HG03521 (cell line): ENCODE results near the gene CDC14B.
"Not testable (repeated sequence)": the region's sequence is repeated elsewhere in the genome, so short reads cannot be mapped to it uniquely, and the experiment has no call there.

Source experiments
- ATAC-seq: cut with Tn5 transposase; IDR thresholded peaks from one replicate; pipeline ENCODE4 v1.9.1; 2021; ENCODE audit warnings: mild to moderate bottlenecking, moderate library complexity; ENCODE audit not compliant: unreplicated experiment

The CDC14B gene

DNA sequence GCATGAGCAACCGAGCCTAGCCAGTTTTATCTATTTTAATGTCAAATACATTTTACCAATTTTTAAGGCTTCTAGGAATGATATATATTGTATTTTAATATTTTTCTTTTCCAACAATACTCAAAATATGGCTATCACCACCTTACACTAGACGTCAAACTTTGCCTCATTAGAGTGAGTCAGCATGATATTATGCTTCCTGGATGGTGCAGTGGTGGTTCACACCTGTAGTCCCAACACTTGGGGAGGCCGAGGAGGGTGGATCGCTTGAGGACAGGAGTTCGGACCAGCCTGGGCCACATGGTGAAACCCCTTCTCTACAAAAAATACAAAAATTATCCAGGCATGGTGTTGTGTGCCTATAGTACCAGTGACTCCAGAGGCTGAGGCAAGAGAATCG is 7.3 kb upstream of the CDC14B start:
- ATAC-seq: no peak

DNA sequence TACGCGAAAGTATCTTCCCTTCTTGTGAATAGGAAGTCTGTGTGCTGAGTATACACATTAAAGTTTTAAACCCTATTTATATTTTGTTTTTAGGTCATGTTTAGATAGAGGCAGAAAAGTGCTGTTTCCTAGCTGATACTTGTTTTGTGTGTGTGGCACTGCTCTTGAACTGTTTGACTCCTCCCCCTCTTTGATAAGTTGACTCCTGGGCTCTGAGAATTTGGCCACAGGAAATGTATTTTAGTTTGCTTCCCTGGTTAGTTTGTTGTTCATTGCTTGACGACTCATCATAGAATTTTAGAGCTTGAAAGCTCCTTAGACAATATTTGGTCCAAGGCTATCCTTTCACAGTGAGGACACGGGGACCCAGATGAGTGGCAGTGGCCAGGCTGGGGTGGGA is 2.0 kb upstream of the CDC14B start:
- ATAC-seq: no peak

DNA sequence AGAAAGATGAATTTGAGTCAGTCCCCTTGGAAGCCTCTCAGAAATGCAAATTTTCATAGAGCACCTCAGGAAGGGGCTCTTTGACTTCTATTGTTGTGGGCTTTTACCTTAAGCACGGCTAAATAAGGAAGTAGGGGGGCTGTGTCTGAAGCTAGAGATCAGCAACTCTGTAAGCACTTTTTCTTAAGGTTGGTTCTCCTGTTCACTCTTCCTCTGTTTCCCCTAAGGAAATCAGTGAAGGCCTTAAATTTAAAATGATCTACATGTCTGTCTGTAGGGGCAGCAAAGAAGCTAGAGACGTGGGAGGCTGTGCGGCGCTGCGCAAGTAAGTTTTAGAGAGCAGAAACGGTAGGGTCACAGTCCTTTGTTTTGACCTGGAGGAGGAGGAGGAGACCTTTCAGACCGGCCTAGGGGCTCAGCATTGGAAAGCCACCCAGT is 1.2 kb upstream of the CDC14B start:
- no peak for ATAC-seq

DNA sequence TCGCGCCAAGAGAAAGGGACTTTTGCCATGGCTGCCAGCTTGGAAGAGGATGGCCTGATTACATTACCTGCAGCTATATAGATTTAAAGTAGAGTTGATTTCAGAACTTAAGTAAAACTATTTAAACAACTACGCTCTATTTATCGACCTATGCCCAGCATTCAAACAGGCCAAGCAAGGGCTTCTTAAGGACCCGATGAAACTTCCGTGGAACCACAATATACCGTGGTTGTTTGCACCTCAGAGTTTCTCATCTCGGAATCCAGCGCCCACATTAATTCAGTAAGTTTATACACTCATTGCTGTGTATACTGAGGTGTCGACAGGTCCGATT is 505 bp upstream of the CDC14B start:
- ATAC-seq: no peak

DNA sequence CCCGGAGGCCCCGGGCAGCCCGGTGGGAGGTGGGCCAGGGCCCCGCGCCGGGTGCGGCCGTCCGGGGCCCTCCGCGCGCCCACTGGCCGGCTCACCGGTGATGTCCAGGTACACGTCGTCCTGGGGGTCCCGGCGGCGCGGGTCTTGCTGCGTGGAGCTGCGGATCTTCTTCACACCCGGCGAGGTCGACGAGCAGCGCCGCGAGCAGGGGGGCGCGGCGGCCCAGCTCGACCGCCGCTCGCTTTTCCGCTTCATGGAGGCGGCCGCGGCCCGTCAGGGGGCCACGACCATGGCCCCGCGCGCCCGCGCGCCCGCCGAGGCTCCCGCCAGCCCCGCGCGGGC is 548 bp downstream of the CDC14B start:
- no peak for ATAC-seq

DNA sequence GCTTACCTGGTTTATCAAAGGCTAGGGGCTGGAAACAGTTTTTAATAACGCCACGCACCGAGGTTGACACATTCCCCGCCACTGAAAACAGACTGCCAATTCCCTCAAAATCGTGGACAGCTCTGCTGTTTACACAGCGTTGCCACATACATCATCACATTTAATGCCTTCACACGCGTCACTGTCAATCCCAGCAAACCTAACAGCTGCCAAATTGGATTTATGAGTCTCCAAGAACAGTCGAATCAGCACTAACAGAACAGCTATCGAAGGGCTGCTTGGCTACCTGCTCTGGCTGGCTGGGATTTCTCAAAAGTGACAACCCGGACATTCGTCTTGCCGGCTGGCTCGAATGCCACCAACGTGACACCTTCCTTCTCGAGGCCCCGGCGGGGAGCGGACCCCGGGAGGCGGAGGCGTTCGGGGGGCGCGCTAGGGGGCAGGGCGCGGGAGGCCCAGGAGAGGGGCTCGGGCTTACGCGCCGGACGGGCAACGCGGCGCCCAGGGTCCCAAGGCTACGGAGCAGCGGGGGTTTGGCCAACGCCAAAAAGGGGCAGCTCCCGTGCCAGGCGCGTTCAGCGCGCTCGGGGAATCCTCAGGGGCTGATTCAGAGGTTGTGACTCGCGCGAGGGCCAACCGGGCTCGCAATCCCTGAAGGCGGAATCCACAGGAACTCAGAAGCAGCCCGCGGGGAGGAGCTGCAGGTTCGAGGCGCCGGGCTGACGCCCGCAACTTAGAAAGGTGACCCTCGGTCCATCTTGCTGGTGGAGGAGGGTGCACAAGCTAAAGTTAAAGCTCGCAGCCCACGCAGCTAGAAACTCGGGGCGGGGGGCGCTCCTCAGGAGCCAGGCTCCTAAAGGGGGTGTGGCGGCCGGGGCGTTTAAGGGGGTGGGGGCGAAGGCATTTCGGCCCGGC is 1.2 kb downstream of the CDC14B start:
- ATAC-seq: no peak

DNA sequence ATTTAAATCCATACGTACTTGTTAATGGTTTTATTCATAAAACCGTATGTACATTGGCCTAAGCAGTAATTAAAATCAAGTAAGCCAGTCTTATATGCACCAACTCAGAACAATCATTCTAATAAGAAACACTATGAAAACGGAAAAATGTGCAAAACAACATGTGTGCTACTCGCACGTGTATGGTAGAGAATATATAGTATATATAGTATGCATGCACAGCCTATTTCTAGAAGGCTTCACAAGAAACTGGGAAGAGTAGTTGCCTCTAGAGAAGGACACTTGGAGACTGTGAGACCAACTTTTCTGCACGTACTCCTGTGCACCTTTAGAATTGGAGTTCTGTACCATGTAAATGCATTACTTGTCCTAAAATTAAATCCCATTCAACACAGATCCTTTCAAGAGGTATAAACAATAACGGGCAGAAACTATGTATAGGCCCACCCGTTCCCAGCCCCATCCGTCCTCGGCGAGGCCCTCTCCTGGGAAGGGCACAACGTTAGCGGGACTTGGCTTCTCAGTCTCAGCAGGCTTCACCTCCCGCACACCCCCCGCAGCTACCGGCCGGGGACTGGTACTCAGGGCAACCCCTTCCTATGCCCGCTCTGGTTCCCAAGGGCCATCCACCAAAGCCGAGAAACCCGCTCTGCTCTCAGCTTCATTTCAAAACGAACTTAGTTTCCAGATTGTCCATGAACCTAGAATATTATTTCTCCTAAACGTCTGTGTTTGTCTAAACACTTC is 2.0 kb downstream of the CDC14B start:
- ATAC-seq: no peak

DNA sequence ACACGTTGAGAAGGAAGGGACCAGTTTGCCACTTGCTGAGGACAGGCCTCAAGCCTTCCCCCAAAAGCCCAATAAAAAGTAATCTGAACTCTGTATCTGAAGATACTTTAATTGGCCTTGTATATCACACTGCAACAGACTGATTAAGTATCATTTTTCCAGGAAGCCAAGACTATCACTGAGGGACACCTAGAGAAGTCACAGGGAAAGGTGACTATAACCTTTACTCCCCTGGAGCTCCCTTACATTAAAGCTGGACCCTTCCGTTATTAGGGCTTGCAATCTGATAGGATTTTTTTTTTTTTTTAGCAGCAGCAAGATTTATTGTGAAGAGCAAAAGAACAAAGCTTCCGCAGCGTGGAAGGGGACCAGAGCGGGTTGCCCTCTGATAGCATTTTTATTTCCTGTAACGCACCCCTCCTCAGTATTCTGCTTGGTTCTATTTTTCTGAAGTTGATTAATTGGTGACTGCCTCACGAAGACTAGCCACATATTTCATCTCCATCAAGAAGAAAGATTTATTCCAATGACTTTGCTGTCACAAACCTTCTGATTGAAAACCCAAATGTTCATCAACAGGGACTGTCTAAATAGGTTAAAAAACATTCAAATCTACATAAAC is 2.7 kb downstream of the CDC14B start:
- no peak for ATAC-seq

DNA sequence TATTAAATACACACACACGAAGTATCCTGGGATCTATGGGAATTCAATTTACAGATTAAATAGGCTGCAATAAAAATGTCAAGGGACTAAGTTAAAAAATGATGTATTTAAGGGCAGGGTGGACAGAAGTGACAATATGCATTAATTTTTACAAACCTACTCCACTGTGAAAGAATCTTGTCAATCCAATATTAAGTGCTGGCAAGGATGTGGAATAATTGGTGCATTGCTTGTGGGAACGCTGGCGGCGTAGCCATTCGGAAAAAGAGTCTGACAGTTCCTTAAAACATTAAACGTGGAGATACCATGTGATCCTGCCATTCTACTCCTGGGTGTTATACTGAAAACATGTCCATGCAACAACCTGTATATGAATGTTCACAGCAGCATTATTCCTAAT is 4.2 kb downstream of the CDC14B start:
- ATAC-seq: no peak

DNA sequence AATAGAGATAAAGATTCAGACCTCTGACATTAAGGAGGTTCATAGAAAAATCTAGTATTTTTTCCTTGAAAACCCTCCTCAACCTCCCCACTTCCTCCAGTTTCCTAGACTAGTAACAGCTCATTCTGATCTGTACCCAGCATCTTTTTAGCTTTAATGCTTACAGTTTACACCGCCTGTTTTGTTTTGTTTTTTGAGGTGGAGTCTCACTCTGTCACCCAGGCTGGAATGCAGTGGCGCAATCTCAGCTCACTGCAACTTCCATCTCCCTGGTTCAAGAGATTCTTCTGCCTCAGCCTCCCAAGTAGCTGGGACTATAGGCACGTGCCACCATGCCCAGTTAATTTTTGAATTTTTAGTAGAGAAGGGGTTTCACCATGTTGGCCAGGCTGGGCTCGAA is 5.0 kb downstream of the CDC14B start:
- ATAC-seq: not testable (repeated sequence)

DNA sequence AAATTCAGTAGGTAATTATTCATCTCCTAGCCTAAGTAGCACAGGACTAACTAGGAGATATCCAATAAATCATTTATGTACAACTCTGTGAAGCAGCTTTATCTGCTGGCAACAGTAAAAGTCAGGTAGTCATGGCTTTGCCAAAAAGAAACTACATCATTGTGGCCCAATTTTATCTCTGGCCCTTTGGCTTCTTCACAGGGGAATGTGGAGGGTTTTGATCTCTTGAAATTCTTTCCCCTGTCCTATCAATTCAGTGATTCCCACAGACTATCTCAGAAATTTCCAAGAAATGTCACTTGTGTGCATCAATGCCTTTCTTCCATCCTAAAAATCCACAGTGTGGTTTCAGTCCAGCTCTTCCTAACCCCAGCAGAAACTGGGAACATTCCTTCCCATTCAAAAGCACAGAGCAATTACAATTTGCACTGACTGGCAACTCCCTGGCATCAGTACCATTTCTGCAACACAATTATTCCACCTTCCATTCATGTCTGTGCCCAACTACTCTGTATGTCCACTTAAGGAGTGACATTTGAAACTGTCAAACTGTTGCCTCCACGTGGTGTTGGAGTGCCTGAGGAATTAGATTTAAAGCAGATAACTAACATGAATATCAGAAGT is 6.6 kb downstream of the CDC14B start:
- ATAC-seq: no peak

DNA sequence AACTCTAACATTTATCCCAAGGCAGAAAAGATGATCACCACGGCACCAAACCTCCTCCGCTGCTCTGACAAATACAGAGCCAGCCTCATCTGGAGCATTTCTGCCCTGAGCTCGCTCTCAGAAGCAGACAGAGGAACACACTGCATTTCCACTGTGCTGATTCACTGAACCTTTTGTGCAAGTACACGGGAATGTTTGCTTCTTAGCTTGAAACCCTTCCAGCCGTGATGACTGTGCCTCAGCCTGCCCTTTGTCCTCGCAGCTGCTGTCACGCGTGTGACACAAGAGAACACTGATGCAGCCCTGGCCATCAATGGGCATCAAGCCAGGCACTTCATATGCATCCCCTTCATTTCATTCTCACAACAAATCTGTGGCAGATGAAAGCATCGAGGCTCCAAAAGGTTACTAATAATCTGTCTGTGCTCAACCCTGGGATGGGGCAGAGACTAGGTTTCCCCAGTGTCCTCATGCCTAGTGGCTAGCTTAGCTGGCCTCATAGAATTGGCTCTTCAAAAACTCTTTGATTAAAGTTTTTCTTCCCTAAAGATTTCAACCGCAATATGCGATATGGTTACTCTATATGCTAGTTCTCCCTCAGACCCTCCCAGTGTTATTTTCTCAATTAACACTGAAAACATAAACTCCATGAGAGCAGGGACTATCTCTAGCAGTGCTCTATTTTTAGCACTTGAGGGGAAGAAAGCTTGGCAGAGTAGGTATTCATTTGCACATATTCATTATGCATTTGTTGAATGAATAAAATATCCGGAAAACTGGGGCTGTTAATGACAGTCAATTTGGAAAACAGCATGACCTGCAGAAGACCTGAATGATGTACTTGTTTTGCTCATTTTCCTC is 7.3 kb downstream of the CDC14B start:
- ATAC-seq: no peak

DNA sequence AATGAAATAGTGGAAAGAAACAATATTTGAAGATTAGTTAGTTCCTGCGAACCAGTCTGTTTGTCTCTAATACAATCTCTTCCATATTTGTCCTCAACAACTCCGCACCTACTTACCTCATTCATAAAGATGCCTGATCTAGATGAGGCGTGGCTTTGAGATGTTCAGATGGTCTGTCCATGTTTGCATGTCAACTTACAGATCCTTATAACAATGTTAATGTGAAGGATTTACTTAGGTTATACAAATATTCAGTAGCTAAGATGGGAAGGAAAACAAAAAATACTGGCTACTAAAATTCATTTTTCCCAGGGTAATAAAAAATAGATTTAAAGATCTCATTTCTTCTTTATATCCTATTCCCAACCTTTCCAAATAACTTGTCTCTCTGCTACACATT is 8.3 kb downstream of the CDC14B start:
- ATAC-seq: no peak

DNA sequence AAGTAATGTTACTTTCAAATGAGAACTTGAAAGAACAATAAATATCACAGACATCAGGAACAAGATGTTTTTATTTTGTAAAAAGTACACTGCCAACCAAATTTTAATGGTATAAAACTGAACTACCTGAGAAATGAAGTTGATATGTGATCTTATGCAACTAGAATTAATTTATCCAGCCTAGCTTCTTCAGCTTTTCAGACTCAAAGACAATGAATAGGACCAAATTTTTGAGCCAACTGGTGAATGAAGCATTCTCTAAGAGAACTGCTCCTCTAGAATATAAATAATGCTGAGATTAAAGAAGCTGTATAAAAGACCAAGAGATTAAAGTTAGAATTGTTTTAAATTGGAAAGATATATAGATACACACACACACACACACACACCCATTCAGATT is 9.9 kb downstream of the CDC14B start:
- no peak for ATAC-seq

DNA sequence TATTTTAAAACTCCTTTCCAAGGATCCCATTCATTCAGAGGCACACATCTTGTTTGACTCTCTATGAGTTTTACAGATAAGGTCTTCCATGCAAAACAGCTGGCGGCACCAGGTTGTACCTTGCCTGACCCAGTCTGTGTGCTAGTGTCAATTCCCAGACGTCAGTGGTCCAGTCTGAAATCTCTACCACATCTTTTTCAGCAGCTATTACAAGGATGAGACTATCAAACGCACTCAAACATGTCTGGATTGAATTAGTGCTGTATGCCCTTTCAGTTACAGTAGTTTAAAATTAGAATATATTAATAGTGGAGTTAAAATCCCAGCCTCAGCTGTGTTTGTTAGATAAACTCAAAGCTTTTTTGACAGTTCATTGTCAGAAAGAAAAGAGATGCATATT is 11.7 kb downstream of the CDC14B start:
- ATAC-seq: no peak

DNA sequence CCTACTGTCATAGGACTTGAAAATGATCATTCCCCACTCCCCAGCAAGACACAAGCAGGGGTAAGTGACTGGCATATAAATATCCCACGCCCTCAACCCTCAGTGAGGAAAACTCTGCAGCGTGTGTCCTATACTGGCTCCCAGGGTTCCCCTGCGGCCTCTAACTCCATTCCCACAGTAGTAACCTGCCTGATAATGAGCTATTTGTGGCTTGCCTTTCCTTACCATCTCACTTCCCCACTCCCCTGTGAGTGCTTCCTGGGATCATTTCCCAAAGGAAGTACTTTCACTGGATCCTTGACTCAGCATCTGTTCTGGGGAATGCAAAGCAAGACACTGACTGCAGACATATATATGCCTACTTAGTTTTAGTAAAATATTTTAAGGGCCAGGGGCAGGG is 14.3 kb downstream of the CDC14B start:
- no peak for ATAC-seq

DNA sequence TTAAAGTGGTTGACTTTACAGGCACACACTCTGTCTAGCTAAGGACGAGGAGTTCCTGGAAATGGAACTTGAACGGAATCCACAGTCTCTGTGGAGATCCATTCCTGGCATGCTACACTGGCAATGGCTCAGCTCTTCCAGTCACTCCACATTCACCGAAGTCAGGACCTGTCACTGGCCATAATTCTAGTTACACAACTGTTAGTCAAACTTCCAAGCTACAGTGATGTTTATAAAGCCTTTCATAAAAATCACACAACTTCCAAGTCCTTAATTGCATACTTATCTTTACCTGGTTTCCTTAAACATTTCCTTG is 15.7 kb downstream of the CDC14B start:
- ATAC-seq: no peak

DNA sequence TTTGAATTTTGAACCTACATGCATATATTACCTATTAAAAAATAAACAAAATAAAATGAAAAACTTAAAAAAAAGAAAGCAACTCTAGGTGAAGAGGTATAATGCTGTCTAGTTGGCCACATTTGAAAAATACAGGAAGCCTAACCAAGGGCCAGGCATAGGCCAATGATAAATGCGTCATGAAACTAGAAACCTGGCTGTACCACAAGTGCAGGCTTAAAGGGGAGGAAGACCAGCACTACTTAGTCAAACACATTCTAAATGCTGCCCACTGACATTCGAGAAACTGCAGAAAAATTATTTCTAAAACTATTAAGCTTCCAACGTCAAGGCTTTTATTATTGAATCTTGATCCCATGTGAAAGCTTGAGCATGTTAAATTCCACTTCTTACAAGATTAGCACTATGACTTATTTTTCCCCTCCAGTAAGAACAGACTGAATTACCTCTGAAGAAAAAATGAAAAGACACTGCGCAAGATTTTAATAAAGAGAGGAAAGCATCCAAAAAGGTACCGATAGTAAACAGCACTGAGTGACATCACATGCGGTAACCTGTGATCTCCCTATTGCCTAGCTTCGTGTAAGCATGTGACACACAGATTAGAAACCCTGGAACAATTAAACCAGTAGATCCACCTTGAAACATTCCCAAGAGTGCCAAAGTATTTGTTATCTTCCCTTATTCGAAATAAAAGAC is 16.2 kb downstream of the CDC14B start:
- ATAC-seq: no peak

DNA sequence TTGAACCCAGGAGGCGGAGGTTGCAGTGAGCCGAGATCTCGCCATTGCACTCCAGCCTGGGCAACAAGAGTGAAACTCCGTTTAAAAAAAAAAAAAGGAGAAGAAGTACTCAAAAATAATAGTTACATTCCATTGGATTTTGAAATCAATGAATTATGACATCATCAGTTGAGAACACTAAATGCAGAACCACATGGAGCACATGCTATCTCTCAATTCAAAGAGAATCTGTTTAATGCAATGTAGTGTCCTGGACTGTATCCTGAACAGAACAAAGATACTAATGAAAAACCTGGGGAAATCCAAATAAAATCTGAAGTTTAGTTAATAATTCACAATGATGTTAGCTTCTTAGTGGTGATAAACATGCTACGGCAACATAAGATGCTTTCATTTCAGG is 20.3 kb downstream of the CDC14B start:
- no peak for ATAC-seq

DNA sequence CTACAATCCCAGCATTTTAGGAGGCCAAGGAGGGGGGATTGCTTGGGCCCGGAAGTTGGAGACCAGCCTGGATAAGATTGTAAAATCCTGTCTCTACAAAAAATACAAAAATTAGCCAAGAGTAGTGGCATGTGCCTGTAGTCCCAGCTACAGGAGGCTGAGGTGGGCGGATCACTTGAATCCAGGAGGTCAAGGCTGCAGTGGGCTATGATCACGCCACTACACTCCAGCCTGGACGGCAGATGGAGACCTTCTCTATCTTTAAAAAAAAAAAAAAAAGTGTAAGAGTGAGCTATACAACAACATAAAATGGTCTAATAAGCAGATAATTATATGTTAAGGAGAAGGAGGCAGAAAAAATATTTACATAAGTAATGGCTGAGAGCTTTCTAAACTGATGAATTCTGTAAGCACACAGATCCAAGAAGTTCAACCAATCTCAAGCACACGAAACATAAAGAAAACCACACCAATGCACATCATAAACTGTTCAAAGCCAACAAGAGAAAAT is 23.0 kb downstream of the CDC14B start:
- no peak for ATAC-seq
